CD4-positive, alpha-beta T cell treated with Interleukin-2 at 100 ng/mL for 4 hours (primary cell): ENCODE measurements around the gene GRAMD1B.

Experiments used
- DNase-seq: peaks from one replicate; pipeline ENCODE4 v3.0.0-alpha.2; 2020; ENCODE audit warnings: low spot score

GRAMD1B gene

DNA sequence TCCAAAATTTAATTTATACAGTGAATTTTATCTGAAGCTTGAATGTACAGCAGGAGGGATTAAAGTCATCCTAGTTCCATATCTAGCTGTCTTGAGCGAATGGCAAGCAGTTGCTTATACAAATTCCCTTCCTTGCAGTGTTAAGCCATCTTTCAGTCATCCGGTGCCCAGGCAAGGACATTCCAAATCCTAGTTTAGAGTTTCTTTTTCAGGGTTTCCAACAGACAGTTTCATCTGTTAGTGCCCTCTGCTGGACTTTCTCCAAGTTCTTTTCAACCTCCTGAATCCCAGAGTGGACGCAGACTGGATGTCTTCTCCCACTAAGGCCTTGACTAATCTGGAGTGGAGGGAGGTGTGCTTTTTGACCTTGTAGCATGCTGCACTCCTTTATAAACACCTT, 45.4 kb downstream of the GRAMD1B start:
- no peak for DNase-seq

DNA sequence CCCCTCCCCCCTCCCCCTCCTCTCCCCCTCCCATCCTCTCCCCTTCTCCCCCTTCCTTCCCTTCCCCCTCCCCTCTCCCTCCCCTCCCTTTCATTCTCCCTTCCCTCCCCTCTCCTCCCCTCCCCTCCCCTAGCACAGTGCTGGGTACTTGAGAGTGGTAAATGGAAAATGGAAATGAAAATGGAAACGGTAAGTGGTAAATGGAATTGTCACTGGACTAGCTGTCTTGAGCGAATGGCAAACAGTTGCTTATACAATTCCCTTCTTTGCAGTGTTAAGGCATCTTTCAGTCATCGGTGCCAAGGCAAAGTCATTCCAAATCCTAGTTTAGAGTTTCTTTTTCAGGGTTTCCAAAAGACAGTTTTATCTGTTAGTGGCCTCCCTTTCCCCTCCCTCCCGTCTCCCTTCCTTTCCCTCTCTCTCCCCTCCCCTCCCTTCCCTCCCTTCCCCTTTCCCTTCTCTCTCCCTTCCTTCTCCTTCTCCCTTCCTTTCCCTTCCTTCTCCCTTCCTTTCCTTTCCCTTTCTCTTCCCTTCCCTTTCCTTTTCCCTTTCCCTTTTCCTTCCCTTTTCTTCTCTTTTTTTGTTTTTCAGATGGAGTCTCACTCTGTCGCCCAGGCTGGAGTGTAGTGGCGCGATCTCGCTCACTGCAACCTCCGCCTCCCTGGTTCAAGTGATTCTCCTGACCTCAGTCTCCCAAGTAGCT, 47.3 kb downstream of the GRAMD1B start:
- DNase-seq: no peak

DNA sequence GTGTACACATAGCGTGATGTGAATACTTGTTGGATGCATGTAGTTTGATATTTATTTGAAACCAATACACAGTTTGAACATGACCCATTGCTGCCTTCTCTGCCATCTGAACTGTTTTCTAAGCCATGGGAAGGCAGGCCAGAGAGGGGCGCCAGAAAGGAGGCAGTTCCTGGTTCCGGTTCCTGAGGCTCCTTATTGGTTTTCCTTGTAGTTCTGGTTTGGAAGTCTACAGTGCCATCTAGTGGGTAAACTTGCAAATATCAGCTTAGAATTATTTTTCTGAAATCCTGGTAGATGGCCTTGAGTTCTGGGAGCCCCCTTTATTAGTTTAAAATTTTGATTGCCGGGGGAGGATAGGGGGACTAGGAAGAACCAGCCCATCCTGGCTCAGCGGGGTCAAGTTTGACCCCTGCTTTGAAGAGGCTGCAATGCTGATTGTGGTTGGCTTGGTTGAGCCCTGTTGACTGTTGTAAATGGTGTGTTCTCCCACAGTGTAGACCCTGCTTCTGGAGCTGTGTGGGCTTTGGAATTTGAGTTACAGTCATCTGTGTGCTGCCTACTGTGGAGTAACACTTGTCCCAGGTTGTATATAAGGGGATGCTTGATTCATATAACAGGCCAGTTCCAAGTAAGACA, 48.4 kb downstream of the GRAMD1B start:
- DNase-seq: peak; percentile 62

DNA sequence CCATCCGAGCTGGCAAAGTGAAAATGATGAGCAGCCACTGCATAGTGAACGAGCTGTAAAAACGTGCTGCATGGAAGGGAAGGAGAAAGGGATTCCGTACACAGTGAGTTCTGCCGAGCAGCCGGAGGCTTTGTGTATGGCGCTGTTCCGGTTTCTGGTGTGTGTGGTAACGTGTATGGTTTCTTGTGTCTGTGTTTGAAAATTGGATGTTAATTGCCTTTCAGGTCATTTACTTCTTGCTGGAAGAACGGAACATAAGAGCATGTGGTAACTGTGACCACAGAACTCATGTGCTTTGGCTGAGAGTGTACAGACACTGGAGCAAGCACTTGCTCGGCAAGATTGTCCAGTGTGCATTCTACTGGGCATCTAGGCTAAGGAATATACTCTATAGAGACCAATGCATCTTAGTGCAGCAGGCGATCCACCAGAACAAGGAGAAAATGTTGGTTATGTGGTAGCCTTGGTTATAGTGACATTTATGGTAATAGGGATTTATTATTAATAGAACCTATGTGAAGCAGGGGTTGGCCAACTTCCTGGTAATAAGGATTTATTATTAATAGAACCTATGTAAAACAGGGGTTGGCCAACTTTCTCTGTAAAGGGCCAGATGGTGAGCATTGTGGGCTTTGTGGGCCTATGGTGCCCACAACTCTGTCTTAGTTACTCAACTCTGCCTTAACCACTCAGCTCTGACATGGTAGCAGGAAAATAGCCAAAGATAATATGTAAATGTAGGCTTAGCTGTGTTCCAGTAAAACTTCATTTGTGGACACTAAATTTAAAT, 49.2 kb downstream of the GRAMD1B start:
- DNase-seq: peak; percentile 12

DNA sequence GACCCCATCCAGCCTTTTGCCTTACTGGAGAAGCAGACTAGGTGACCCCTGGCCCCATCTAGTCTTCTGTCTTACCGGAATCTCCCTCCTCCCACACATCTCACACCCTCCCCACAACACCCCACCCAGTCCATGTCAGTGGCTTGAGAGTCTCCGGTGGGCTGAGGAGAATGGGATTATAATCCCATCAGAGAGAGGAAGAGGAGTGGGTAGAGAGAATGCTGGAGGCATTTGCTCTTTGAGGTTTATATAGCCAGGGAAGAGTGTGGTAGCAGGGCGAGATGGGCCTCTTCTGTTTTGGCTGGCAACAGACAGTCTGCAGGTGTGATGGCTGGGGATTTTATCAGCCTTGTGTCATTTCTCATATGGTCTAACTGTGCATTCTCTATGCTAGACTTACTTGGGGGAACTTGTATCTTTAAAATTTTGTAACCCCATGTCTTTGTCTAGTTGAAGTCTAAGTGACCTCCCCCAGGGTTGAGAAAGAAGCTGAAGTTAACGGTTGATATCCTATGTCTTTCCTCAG, 50.3 kb downstream of the GRAMD1B start:
- no peak for DNase-seq

DNA sequence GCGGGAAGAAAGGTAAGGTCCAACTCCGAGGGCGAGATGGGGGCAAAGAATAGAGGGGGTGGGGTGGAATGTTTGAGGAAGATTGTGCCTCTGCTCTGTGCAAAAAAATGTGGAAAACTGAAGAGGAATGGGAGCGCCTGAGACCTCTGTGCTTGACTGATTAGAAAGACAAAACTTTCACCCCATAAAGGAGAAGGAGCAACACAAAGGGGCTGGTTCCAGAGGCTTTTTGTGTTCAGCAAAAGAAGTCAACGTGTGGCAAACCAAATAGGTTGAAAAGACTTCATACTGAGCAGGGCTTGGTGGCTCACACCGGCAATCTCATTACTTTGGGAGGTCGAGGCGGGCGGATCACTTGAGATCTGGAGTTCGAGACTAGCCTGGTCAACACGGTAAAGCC, 50.8 kb downstream of the GRAMD1B start:
- no peak for DNase-seq

DNA sequence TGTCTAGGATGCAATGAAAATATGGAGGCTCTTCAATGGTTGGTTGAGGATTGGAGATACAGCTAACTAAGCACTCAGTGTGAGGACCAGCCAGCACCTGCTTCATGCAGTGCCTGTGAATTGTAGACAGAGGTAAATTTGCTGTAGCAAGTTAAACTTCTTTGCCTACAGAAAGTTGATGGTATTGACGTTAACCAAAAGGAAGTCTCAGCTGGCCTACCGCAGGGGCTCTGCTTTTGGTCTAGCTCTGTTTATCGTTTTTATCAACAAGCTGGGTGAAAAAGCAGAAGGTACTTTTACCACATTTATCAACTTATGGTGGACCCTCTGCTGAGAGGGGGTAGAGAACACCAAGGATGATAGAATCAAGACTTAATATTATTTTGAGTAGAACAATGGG, 51.6 kb downstream of the GRAMD1B start:
- DNase-seq: no peak

DNA sequence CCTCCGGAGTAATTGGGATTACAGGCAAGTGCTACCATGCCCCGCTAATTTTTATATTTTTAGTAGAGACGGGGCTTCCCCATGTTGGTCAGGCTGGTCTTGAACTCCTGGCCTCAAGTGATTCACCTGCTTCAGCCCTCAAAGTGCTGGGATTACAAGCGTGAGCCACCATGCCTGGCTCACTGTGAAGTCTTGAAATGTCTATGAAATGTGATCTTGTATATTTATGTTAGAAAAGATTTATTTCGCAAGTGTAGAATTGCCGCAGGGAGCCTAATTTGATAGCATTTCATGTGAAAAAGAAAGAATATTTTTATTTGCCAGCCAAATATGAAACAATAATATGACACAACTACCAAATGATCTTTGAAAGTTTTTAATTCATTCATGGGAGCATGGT, 52.1 kb downstream of the GRAMD1B start:
- no peak for DNase-seq

DNA sequence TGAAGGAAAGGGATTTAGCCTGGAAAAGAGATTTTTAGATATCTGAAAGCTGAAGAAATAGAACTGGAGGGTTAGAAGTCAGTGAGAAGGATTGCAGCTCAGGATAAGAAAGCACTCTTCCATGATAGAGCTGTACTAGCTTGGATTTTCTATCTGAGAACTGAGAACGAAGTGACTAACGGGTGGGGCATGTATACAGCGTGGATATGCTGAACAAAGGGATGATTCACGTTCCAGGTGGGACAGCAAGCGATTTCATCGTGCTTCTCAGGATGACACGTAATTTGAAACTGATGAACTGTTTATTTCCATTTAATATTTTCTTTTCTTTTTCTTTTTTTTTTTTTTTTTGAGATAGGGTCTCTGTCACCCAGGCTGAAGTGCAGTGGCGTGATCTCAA, 53.0 kb downstream of the GRAMD1B start:
- DNase-seq: no peak

DNA sequence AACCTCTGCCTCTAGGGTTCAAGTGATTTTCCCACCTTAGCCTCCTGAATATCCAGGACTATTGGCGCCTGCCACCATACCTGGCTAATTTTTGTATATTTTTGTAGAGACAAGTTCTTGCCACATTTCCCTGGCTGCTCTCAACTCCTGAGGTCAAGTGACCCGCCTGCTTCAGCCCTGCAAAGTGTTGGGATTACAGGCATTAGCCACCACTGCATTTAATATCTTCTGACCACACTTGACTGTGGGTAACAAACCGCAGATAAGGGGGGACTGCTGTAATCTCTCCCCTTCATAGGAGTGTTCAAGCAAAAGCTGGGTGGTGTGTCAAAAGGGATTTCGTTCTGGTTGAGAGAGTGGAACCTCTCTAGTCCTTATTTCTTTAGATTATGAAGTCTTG, 53.4 kb downstream of the GRAMD1B start:
- no peak for DNase-seq

DNA sequence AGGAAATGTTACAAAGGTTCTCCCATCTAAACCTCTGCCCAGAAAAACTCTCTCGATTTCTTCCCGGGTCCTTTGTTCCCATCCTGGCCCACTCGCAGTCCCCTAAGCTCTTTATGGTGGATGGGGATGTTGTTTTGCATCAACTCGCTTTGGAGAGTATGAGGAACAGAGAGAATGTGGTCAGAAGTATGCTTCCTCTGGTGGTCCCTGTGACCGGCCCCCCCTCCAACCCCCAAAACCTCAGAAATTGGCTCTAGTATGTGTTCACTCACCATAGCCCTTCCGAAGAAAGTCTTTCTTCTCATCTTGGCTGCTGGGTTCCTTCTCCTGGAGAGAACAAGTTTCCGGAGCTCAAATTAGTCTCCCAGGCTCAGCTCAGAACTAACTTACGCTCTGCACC, 54.4 kb downstream of the GRAMD1B start:
- no peak for DNase-seq

DNA sequence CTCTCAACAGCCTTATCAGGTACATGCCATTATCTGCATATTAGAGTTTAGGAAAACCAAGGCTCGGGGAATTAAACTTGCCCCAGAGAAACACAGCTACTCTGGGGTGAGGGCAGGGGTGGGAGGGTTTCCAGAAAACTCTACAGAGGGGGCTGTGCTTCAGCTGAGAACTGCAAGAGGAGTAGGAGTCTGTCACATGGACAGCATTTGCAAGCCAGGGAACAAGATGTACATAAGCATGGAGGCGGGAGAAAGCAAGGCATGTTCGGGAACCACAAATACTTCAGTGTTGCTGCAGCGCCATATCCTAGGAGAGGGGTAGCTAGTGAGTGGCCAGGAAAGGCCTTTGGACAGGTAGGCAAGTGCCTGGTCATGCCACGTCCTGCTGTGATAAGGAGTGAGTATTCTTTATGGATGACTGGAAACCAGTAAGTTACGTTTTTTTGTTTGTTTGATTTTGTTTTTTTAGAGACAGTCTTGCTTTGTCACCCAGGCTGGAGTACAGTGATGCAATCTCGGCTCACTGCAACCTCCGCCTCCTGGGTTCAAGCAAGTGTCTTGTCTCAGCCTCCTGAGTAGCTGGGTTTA, 57.2 kb downstream of the GRAMD1B start:
- no peak for DNase-seq

DNA sequence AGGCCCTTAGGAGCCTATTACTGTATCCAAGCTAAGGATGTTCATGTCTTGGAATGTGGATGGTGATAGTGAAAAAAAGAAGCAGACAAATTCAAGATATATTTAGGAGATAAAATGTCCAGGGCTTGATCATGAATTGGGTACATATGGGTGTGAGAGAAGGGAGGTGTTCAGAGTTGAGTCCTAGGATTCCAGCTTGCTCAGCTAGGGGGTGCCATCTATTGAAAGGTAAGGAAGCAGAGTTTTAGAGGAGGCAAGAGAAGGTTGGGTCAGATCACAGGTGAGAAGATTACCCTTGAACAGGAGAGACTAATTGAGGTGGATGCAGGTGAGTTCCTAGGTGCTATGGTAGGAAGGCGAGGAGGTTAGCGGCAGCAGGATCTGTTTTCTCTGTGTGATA, 60.5 kb downstream of the GRAMD1B start:
- DNase-seq: no peak

DNA sequence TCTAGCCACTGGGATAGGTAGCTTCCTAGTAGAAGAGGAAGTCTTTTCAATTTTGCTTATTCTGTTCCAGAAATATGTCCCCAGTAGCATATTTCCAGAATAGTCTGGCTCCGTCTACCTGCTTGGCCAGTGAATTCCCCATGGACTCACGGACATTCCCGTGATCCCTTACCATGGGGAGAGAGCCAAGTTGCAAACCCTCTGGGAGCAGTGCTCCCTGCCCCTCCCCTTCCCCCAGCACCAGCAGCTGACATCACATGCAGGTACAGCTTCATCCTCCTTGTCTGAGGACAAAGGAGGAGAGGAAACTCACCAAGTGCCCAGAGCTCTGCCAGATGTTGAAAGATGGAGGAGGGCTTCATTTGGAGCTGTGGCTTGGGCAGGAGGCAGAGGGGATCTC, 61.2 kb downstream of the GRAMD1B start:
- DNase-seq: no peak

DNA sequence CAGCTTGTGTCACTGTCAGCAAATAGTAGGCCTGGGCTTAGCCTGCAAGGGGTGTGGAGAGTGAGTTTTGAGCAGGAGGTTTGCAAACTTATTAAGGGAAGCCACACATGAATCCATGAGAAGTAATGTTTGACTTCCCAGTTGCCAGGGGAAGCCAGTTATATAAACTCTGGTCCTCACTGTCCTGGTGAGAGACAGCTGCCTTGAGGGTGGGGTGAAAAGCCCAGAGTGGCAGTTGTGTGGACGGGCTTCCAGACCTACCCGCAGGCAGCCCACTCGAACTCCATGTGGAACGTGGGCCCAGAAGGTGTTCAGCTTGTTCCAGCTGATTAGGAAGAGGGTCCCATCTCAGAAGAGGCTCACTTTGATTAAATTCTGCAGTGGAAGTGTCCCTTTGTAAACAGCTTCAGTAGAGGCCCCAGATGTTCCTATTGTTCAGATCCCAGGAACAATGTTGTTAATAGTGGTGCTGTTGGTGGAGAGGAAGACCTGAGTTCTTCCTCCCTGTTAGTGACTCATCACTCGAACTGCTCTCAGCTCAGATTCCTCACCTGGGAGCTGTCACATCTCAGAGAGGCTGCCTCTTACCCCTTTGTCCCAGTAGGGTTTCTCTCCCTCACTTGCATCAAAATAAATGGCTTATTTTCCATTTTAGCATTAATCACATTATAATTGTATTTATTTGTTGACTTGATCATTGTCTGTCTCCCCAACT, 63.4 kb downstream of the GRAMD1B start:
- DNase-seq: no peak

DNA sequence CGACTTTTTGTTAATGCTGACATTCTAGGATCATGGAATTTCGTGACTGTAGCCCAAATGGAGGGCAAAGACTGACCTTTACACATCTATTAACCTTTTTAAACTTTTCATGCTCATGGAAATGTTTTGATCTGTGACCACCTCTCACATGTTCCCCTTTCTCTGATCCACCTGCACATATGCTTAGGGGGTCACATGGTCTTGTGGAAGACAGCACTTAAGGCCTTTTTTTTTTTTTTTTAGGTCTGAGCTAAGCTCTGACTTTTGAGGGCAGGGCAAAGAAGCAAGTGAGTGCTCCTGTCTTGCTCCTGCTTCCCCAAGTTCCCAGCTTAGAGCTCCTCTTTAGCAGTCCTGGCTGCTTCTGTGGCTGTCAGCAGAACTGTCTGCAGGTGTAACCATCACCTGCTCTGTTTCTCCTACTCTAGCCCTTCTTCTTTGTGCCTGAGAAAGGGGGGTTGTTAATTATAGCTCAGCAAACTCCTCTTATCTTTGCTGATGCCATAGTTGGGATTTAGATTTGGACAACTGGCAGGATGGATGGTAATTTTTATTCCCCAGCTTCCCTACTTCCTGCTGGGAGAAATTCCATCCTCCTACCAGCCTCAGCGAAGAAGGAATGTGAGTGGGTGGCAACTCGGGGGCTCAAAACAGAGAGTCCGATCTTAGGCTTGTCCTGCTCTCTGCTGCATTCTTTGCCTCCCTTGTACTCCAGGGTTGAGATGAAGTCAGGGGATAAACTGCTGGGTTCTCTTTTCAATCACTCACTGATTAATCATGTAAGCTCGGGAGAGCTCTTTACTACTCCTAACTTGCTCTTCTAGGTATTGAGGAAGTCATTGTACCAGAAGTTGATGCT, 64.4 kb downstream of the GRAMD1B start:
- no peak for DNase-seq

DNA sequence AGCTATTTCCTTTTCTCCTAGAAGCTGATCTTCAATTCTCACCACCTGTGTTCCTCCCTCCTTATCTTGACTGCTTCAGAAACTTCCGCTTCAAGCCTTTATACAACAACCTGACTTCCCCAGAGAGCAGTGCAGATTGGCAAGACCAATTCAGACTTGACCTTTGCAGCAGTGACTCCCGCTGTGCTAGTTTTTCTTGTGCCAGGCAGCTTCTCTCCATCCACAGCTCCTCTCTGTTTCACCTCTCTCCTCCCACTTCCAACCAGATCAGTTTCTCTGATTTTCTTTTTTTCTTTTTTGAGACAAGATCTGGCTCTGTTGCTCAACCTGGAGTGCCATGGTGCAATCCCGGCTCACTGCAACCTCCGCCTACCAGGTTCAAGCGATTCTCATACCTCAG, 74.3 kb downstream of the GRAMD1B start:
- DNase-seq: no peak

DNA sequence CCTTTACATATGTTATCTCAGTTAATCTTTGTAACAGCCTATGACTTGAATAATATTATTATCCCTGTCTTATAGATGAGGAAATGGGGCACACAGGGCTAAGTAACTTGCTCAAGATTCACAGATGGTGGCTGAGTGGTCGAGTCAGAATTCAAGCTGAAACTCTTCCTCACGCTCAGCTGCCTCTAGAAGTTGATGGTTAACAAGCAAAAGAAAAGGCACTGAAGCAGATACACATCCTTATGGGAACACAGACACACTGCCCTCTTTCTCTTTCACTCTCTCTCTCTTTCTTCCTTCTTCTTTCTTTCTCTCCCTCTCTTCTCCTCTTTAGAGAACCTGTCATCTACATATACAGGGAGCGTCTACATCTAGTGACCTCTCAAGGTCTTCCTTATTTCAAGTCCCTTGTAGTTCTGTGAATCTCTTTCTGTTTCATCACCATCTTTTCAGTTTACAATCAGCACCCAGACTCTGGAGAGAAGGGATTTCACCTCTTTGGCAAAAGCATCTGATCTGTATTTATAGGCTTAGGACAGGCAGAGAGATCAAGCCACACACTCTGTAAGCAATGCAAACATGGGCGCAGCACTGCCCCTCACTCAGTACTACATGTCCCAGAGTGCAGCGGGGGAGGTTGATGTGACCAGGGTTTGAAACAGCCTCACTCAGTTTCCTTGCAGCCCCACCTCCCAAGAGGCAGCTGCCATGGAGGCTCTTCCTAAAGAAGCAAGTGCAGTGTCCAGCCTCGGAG, 75.7 kb downstream of the GRAMD1B start:
- no peak for DNase-seq

DNA sequence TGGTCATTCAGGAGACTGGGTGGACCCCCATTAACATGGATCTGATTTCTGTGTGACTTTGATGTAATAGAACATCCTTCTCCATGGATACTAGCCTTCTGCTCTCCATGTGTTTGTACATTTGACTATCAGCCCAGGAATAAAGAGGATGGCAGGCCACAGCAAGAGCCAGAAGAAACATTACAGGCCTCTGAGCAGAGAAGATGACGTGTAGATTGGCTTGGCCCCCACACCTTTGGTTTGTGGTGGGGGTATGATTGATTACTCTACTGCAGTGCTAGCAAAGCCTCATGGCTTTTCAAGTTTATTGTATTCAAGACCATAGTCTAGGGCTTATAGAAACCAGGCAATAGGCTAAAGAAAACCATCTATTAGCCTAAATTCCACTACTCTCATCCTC, 77.0 kb downstream of the GRAMD1B start:
- DNase-seq: no peak
